Ecto neural progenitor cell (in vitro differentiated cells): ENCODE results near the gene HLA-F.

Experiments used
- DNase-seq: peaks from one replicate; pipeline ENCODE4 v3.0.0-alpha.2; 2018; ENCODE audit warnings: low spot score

HLA-F gene

DNA sequence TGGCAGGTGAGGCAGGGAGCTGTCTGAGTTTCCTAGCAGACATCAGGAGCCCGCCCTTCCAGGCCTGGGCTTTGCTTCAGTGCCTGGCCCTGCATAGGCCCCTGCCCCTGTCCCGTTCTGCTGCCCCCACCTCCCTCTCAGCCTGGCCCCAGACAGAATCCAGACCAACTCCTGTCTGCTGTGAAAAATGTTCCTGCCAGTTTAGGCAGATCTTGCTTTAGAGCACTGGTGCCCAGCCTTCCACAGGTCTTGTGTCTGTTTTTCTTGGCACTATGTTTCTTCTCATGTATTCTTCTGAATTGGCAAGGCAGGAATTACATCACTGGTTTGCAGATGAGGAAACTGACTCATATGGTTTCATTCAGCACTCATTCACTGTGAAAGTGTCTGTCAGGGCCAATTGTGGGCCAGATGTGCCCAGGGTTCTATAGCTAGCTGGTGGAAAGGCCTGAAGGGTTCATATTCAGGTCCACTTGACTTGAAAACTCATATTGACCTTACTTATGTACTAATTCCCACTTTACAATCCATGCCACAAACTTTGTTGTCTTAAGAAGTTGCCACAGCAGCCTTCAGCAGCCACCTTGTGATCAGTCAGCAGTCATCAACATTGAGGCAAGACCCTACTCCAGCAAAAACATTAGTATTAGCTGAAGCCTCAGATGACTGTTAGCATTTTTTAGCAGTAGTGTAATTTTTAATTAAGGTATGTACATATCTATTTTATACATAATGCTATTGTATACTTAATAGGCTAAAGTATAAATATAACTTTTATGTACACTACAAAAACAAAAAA is 40.5 kb downstream of the HLA-F start:
- peak; percentile 12 for DNase-seq

DNA sequence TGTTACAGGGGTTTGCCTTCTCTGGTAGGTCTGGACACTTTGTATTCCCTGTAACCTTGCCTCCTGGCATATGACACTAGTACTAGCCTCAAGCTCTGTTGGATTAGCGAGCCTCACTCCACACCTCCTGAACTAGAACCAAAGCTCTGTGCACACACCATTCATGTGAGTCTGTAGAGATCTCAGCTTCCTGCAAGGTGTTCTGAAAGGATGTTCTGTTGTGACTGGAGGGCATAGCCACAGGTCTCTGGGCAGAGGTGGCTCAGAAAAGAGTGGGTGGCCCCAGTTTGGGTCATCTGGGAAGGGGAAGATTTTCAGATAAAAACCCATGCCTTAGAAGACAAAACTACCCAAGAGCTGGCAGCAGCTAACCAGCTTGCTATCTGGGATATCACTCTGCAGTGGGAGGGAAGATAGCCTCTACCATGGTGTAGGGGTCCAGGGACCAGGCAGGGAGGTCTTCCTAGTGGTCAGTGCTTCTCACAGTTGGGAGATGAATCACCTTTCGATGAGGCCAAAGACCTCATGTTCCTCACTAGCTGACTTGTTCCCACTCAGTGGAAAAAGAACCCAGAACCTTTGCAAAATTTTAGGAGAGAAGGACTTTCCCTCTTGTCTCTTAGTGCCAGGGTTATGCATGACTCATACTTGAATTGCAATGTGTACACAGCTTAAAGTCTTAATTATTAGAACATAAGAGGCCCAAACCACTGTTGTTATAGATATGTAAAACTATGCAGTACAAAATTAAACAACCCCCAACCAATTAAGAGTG is 41.4 kb downstream of the HLA-F start:
- peak; percentile 12 for DNase-seq

DNA sequence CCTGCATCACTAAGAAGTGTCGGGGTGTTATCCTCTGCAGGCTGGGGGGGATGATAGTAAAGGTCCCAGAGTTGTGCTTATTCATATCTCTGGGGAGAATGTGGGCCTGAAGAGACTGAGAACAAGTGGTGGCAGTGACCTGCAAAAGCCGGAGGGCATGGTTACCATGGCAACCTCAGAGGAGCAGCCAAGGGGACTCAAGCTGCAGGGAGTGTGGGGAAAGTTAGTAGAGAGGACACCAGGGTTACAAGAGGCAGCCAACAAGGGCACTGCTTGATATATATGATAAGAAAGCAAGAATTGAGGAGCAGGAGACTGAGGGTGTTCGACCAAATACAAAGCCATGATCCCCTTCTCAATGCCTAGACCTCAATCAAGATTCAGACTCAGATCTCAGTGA is 46.1 kb downstream of the HLA-F start:
- DNase-seq = peak; percentile 25

- DNase-seq = no peak
Observed at GRCh38 chr6:29770306-29770705, 47.1 kb downstream of the HLA-F start.

DNA sequence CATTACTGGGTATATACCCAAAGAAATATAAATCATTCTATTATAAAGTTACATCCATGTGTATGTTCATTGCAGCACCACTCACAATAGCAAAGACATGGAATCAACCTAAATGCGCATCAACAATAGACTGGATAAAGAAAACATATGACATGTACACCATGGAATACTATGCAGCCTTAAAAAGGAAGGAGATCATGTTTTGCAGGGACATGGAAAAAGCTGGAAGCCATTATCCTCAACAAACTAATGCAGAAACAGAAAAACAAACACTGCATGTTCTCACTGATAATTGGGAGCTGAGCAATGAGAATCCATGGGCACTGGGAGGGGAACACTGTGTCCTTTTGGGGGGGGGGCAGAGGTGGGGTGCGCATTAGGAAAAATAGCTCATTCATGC is 53.5 kb downstream of the HLA-F start:
- DNase-seq = no peak
